NOMO-1 treated with DMSO at 0.1 percent for 48 hours (cell line): ENCODE results near the gene JAZF1.

Experiments
- DNase-seq: peaks from one replicate; lab custom pipeline; 2025; ENCODE audit not compliant: unreplicated experiment; lab: John Stamatoyannopoulos, UW

The JAZF1 gene

GRCh38 chr7:27991006-27991528 is 189.5 kb downstream of the JAZF1 start:
- DNase-seq = no peak

- no peak for DNase-seq
These were observed 204.1 kb downstream of the JAZF1 start for GRCh38 chr7:27976531-27976930.

GRCh38 chr7:27973625-27974024 is 207.0 kb downstream of the JAZF1 start:
- no peak for DNase-seq

GRCh38 chr7:27972276-27972675 is 208.3 kb downstream of the JAZF1 start:
- DNase-seq = no peak

DNA sequence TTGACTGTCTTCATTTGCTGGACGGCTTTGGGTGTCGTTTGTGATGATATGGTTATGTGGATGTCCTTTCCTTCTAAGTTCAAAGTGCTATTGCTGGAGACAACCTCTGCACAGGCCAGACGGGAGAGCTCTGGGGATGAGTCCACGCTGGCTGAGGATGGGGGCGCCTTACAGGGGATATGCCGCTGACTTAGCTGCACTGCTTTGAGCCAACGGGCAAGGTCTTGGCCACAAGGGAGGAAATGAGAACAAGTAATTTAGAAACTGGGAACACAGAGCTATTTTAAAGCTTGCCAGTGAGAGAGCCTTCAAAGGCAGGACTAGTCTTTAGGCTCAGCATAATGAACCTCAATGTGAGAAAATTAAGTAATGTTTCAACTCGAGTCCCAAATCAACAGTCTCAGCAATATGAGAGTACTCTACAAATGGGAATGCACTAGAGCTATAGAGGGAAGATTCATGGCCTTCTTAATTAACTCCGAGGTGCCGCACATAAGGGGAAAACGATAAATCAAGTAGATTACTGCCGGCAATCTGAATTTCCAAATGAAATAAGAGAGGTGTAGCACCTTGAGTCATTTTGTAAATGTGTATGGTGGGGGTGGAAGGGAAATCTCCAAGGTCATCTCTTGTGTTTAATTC is 209.3 kb downstream of the JAZF1 start:
- no peak for DNase-seq

DNA sequence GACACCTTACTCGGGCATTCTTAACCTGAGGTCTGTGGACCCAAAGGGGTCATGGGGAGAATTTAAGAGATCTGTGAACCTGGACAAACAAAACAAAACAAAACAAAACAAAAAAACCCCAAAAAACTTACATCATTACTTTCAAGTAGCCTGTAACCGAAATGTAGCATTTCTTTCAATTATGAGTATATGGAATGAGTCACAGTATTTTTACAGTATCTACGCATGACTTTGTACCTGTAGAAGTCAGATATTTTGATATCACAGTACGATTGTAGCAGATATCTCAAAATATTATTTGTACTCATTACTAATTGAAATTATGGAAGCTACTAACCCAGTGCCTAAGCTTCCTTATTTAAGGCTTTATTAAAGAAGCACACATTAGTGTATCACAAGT is 210.2 kb downstream of the JAZF1 start:
- DNase-seq = no peak

- DNase-seq = no peak
These were observed 211.2 kb downstream of the JAZF1 start for GRCh38 chr7:27969346-27969745.

GRCh38 chr7:27967639-27968038 is 213.0 kb downstream of the JAZF1 start:
- no peak for DNase-seq

GRCh38 chr7:27966219-27966780 is 214.3 kb downstream of the JAZF1 start:
- DNase-seq = peak; percentile 78

DNA sequence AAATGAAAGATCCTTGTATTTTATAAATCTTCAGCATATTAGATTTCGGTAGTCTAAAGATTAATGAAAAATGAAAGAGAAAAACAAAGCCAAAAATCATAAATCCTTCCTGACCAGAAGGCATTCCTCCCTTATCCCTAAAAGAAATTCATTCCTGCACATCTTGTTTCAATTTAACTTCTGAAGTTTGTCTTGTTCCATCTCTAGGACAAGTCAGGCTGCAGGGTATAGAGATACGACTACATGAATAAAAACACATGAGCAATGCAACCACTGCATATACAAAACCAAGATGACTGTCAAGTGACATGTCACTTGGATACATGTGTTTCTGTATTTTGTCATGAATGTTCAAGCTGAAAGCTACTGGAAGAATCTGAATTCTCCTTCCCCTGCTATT is 214.9 kb downstream of the JAZF1 start:
- peak; percentile 6 for DNase-seq

- no peak for DNase-seq
These were observed 215.8 kb downstream of the JAZF1 start for GRCh38 chr7:27964820-27965219.

DNA sequence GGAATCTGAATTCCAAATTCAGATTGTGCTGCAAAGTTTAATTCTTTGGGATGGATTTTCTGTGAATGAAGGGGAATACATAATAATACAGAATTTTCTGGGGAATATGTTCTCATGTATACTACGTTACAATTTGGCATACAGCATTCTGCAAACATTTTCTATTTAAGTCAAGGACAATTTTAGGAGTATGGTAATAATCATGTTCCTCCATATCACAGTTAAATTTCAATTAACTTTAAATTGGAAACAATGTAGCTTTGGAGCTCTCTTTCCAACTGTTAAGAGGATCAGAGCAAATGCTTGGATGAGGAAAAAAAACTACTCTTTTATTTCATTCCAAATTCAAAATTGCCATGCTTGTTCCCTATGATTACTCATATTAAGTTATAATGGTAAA is 217.5 kb downstream of the JAZF1 start:
- DNase-seq = no peak

GRCh38 chr7:27962273-27962672 is 218.3 kb downstream of the JAZF1 start:
- no peak for DNase-seq

DNA sequence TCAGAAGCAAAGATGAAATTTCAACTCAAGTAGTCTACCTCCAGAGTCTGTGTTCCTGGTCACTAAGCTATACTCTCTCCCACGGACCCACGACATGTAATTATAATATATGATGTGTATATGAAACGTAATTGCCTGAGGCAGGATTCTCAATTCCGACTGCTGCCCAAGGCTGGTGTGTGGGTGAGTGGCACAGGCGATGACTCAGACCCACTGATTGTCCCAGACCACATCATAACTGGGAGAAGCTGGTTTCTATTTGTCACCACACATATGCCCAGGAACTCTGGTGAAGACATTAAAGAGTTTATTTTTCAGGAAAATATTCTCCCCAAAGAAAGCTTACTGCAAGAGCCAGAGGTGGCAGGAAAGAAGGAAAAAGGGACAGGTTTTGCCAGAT is 219.3 kb downstream of the JAZF1 start:
- no peak for DNase-seq

DNA sequence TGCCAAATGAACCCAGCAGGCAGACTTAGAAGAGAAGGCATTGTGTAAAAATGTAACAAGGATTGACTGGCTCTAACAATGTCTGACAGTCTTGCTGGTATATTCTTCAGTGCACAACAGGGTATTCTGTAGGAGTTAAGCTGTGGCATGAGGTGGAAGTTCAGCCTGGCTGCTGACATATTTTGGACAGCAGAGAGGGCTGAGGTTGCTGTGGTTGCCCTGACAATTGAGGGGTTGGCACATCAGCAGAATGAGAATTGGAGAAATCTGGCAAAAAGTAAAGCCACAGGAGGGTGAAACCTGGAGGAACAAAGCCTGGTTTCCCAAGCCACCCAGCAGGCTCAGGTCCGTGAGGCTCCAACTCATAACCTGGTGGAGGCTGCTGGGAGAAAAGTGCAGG is 220.2 kb downstream of the JAZF1 start:
- DNase-seq = no peak

GRCh38 chr7:27958933-27959548 is 221.6 kb downstream of the JAZF1 start:
- DNase-seq = no peak

DNA sequence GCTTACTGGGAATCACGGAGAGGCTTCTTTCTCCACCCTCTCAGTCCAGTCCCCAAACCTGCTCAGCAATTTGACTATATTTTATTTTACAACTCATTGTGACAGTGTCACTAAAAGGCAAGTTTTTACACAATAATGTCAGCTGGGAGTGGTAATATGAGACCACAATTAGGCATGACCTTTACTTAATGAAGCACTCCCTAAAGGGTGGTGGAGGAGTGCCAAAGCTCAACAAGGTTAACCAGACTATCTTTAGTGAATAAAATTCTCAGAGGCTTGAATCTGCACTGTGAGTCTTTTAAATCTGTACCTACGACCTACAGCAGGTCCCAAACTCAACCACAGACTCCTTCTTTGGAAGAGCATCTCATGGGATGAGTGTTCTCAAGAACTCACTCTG is 225.0 kb downstream of the JAZF1 start:
- no peak for DNase-seq

DNA sequence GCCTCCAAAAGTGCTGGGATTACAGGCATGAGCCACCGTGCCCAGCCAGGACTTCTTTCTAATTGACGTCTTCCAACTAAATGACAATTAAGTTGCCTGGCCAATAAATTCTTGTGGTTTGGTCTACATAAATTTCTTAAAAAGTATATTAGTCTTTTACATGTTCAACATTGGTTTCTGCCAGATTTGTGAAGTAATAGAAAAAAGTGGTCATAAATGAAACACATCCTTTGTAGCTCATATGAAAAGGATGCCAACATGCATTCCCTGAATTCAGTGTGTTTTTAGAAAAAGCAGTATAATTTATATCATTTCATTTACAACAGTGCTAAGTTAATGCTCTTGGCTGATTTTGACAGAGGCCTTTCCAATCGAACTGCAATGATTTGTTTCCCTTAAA is 225.6 kb downstream of the JAZF1 start:
- no peak for DNase-seq

GRCh38 chr7:27953777-27954176 is 226.8 kb downstream of the JAZF1 start:
- DNase-seq = no peak

DNA sequence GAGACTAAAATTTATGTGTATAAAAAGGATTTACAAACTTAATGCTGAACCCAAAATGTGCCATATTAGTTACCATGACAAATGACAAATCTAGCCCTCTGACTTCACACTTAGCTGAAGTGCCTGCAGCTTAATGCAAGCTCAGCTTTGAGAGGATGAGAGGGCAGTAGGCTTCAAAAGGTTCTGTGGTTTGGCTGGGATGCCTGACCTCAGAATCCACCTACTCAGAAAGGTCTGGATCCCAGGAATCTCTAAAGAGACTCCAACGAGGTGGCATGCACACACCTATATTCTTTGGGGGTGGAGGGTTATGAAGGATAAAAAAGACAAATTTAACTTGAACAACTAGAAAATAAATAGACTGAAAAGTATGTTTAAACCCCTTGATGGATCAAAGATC is 227.2 kb downstream of the JAZF1 start:
- no peak for DNase-seq

DNA sequence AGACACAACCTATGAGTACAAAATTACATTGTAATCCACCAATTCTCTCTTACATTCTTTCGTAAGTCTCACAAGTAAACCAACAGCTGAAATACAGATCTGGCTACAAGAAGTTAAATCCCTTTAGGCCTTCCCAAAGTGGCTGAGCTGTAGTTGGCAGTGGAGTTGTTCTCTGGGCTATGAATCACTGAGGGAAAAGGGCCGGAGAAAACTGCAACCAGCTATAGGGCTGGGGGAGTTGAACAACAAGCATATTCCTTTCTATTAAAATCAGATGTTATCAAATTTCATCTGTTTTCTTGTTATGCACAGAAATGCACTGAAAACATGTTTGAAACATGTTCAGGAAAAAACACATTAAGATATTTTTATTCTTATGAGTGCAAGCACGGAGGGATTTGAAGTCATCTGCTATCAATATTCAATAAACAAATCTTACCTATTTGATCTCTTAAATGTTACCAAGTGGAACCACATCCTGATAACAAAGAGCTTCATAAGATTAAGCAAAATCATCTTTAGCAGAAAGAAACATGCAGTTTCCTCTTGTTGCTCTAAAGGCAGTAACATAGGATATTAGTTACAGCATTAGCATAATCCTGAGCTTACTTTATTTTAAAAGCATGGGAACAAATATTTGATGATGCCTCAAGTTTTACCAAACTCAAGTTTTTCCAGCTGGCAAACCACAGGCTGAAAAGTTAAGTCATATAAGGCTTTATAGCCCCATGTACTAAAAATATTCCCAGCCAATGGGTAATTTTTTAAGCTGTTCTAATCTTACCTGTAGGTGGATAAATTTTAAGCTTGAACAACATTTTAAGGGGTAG is 227.9 kb downstream of the JAZF1 start:
- no peak for DNase-seq

DNA sequence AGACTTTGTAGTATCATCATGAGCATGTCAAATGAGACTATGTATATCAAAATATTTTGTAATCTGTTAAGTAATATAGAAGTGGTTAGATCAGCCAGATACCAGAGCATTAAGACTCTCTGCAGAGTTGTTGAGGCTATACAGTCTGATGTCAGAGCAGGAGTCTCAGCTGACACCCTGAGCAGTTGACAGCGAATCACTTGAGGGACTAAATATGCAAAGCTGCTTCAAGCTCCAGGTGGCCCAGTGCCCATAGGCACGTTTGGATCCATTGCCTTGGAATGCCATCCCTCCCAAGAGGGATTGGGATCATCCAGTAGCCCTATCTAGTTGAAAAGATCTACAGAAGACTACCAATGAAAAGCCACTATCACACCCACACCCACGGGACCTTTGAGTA is 230.5 kb downstream of the JAZF1 start:
- no peak for DNase-seq
